RCC 7860 (cell line): ENCODE measurements around the gene TEX2.
A peak's percentile ranks its signal among the peaks of the same experiment; 100 is the strongest.
"Not testable (repeated sequence)": the region's sequence is repeated elsewhere in the genome, so short reads cannot be mapped to it uniquely, and the experiment has no call there.

Experiments
- DNase-seq: peaks from one replicate; pipeline ENCODE4 v3.0.0-alpha.2; 2015; ENCODE audit warnings: low spot score
- FAIRE-seq: peaks from 2 replicates; lab custom pipeline; 2012; peaks lifted over from hg19 to GRCh38; lab: Jason Lieb, UNC

Gene TEX2

DNA sequence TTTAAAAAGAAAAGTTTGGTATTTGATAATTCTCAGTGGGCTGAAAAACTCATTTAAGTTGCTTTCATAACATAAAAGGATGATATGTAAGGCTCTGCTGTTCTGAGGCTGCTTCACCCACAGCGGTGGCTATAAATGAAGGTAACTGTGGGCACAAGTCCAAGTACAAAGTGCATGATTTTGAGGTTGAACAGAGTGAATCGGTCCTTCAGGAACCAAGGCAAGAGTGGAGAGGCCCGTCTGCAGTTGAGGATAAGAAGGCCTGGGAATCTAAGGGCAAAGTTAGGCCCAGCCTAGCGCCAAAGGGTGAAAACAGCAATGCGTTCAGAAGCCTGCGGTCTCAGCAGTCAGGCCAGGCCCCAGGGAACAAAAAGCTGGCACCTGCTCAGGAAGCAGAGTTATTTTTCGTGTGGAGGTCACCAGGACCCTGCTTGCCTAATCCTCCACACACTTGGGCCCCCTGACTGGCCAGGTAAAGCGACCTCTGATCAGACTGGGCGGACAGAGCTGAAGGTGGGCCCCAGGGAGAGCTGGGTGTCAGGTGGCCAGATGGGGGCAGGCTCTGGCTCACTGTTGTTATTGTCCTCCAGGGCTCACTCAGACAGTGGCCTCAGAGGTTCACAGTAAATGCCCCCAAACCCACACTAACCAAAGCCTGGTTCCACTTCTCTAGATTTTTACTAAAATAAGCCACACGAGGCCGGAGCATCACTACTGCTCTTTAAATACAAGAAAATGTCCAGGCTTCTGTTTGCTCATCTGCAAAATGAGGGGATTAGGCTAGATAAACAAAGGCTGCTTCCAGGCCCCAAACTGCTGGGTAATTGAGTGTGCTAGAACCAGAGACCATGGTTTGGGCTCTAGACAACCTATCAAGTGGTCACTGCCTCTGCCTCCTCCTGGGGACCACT is 46.5 kb downstream of the TEX2 start:
- no peak for FAIRE-seq
- DNase-seq = no peak

DNA sequence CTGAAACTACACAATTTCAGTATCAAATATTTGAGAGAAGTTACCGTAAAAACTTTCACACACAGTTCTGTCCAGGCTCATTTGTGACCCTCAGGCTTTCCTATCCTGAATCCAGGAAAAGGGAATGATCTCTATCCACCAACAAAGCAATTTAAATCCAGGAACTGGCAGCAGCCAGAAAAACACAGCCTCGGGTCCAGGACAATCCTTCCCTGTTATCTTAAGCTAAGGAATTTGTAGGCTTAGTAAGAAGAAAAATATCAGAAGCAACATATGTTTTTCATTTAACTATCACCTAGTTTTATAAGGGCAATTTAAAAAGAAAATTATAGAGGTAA is 47.1 kb downstream of the TEX2 start:
- DNase-seq = no peak
- no peak for FAIRE-seq

DNA sequence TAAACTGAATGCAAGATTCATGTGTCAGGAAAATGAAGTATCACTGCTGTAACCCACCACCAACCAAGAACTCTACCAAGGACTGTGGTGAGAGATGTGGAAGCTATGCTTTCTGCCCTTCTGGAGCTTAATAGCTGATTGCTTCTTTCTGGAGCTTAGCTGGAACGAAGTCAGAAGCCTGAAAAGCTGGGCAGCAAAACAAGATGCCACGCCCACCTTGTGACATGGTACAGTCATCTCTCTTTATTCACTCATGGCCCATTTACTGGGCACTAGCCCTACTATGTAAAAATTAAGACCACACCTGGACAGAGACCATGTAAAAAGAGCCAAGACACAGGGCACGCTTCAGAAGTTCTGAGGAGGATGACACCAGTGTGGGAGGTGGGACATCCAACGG is 48.1 kb downstream of the TEX2 start:
- FAIRE-seq (no peak), DNase-seq (no peak)

DNA sequence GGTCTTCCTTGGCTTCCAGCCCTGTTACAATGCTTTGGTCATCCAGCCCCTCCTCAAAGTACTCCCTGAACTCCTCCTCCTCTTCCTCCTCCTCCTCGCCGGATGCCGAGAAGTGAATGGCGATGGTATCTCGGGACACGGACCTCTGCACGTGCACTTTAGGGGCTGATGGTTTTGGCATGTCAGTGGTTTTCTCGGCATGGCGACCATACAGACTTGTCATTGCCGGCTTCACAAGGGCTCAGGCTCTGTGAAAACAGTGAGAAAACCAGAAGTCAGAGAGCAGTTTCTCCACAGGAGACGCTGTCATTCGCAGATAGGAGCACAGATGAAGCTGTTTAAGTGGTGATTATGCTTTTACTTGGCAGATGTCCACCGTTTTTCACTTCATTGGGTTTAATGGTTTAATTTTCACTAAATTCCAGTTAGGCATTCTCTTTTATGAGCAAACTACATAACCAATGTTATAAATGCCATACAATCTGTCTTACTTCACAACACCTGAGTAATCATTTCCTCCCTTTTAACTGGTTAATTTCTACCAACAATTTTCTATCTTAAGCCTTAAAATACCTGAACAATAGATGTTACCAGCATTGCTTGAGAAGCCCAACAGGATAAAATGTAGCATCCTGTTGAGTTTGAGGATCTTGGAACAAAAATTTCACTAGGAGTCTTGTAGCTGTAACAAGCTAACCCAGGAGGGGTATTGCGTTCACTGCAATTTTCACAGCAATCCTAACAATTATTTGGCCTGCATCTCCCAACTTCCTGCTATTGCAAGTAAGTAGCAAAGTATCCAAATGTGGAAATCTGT is 48.9 kb downstream of the TEX2 start:
- peak; percentile 78 for FAIRE-seq
- DNase-seq = peak; percentile 59

DNA sequence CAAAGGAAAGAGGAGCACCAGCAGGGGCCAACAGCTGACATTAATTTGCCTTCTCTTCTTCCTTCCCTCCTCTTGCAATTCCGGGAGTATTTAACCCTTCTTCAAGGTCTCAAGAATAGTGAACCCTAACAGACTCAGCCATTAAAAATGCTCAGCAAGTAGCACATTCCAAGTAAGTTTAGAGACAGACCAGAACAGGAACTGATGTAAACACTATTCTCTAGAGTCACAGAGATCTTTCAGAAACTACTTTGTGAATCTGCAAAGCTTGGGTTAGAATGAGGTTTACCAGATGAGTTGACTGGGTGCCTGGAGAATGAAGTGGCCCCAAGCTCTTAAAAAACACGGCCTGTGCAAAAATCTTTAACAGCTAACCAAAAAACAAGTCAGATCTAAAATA is 50.9 kb downstream of the TEX2 start:
- DNase-seq = no peak

DNA sequence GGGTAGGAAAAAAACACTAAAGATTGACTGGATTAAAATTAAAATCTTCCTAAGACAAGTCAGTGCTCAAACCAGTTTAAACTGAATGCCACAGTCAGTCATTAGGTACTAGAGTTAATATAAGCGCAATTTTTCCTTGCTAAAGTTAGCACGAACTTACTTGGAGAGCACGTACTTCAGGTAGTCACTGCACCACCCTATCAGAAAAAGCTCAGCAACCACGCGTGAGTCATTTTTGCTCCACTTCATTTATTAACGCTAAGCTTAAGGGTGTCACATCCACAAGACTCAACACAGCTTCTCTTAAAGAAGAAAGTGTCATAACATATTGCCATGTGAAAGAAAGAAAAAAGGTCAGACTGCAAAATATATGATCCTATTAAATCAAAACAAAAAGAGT is 53.1 kb downstream of the TEX2 start:
- DNase-seq (peak; percentile 40), FAIRE-seq (peak; percentile 74)

More for the DNA sequence above, 50.9 kb downstream of the TEX2 start:
- FAIRE-seq = no peak

DNA sequence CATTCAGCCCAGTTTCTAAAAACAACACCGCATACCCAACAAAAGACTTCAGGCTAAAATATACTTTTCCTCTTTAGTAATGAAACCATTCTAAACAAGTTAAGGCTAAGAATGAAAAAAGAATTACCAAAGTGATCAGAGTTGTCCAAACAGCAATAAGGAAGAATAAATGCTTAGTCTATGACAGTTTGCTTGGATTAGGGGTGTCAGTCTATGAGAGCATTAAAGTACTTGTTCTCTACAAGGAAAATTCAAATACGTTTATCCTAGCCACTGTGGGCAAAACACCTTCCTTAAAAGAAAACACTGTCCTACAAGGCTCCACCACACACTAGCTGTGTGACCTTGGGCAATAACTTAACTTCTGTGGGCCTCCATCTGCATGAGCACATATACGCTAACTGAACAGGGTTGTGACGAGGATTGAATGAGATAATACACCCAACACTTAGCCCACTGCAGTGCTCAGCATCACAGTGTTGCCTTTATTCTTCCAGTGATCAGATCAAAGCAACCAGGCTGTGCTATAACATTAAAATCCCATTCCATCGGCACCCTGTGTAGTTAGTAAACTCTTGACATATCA is 53.6 kb downstream of the TEX2 start:
- no peak for FAIRE-seq
- no peak for DNase-seq

DNA sequence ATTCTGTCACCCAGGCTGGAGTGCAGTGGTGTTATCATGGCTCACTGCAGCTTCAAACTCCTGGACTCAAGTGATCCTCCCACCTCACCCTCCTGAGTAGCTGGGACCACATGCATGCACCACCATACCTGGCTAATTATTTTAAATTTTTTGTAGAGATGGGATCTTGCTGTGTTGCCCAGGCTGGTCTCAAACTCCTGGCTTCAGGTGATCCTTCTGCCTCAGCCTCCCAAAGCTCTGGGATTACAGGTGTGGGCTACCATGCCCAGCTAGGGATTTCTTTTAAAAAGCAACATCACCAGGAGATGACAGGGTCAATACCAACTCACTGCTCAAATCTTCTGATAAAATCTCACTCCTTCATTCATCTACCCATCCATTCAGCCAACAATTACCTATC is 54.4 kb downstream of the TEX2 start:
- not testable (repeated sequence) for DNase-seq, FAIRE-seq

DNA sequence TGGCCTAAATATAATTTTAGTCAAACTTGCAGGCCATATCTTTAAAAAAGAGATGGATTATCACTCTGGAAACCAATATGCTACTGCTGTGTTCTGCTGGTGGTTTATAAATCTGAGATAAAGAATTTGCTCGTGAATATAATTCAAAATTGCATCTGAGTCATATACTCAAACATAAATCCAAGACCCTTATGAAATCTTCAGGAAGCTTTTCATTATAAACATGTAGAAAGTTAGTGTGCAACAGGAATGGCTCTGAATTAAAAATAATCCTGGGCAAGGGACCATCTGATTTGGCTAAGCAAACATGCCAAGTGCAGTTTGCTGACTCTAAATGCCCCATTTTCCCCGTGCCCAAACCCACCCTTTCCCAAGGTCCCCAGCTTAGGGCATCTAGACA is 57.3 kb downstream of the TEX2 start:
- no peak for FAIRE-seq
- no peak for DNase-seq

DNA sequence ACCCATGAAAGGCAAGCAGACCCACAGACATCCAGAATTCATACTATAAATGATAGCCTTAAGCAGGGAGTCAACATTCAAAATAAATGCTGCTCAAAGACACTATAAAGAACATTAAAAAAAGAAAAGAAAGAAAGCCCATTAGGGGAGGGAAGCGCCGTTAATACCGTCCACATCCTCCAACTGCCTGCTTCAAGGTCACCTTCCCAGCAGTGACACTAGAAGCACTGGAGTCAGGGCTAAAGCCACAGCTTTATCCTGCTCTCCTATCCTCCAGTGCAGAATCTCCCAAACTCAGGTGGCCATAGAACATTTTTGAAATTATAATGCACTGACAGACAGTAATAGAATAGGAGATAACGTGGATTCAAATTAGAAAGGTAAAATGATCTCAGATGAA is 59.4 kb downstream of the TEX2 start:
- DNase-seq (no peak), FAIRE-seq (no peak)

DNA sequence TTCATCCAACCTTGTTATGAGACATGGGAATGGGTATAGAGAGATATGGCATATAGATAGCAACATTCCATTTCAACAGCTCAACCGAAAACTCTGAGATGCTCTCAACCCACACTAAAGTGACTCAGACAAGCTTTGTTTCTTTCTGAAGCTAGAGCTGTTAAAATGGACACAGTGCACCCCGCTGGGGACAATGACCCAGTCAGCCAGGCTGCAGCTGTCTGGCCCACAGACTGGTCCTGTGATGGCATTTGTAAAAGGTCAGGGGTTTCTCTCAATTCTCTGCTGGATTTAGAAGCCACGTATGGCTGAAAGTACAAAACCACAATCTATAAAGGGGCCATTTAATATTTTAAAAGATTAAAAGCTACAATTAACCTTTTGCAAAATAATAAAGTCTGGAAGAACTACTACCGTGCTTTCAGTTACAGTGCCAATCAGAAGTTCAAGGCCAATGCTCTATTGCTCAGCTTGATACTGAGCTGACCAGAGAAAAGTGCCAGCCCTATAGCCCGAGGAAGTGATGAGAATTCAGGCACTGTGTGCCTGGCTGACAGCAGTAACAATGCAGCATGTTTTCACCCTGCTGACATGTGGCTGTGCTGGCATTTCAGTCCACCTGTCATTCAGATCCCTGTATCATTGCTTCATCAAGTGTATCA is 60.2 kb downstream of the TEX2 start:
- DNase-seq (peak; percentile 85), FAIRE-seq (peak; percentile 87)

DNA sequence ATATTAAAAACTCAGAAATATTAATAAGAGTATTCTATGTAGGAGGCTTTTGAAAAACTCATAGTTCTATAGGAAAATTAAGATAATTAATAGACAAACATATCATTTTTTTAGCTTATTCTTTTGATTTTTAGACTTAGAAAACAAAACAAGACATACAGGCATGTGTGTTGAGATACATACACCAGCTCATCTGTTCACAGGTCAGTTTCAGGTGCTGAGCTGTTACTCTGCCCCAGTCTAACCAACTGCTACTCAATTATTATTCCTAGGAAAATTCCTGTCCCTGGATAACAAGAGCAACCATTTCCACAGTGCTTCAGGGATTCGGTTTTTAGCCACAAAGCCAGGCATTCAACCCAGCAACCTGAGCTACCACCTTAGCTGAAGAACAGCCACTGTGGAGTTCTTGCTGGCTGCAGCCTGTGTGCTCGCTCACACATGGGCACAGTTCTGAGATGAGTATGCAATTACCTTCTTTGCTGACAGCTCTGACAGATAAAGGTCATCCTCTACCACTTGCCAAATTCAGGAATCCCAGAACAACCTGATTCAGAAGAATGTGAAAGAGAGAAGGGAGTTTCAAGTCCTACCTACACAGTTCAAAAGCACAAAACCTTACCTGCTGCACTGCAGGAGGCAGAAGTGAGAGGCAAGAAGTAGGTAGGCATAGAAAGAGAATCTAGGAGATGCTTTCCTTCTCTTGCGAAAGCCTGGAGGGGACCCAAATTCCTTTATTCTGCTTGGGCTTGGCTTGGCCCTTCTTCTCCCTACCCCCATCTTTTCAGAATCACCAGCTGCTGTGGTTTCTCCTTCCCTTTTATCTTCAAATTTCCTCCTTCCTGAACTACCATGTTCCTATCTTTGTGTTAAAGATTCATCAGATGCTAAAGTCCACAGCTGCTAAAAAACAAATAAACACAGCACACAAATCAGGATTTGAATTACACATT is 62.7 kb downstream of the TEX2 start:
- no peak for FAIRE-seq
- no peak for DNase-seq

DNA sequence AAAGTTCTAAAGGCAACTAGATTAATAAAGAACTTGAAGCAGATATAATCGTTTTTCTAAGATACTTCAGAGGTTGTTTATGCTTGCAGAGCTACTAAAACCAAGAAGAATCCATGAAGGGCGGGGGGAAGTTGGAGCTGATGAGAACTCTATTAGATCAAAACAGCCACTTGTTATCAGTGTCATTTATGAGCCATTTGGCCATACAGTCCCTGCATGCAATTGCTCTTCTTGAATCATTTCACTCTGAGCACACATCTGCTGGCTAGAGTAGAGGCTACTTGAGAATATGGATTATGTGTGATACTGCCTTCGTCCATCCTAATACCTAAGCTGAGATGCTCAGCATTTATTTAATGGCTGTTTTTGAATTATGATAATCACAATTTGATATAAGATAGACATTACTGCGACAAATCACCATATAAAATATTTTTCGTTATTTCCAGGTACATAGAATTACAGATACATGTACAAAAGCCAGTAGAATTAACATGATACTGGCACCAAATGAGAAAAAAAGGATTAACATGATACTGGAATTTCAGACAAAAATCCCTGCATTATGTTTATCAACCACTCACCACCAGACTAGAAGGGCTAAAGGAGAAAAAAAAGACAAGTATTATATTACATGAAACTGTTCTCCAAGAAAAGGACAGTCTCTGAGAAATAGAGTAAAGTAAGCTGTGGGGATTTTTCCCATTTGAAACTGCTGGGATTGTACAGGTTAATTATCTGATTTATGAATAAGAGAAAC is 64.5 kb downstream of the TEX2 start:
- DNase-seq (no peak), FAIRE-seq (no peak)

DNA sequence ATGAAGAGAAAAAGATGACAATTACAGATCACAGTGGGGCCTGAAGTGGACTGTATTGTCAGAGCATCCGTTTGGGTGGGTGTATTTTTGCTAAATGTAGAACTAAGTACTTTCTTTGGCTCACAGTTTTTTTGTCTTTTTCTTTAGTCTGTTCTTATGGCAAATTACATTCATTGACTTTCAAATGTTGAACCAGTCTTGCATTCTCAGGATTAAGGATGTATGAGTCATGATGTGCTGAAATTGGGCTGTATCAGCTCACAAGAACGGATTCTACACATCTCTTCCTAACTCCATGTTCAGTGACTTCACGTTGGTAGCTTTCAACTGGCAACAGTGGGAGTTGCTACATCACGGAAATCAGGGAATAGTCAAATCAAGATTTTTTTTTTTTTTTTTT is 66.5 kb downstream of the TEX2 start:
- FAIRE-seq (no peak), DNase-seq (peak; percentile 26)

DNA sequence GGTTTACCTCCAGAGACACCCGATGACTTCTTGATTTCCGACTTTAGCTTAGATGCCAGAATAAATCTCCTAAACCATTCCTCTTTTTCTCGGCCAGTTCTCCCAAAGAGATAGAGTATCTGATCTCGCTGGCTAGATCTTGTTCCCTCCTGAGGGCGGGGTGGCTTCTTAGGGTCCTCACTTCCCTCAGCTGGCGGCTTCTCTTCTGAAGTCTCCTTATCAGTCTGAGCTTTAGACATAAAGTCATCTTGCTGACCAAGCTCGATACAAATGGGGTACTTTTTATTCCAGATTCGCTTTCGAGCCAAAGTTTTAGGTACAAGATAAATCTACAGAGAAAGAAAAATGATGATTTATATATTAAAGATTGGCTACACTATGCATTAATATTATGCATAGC is 69.5 kb downstream of the TEX2 start:
- DNase-seq (no peak), FAIRE-seq (no peak)

DNA sequence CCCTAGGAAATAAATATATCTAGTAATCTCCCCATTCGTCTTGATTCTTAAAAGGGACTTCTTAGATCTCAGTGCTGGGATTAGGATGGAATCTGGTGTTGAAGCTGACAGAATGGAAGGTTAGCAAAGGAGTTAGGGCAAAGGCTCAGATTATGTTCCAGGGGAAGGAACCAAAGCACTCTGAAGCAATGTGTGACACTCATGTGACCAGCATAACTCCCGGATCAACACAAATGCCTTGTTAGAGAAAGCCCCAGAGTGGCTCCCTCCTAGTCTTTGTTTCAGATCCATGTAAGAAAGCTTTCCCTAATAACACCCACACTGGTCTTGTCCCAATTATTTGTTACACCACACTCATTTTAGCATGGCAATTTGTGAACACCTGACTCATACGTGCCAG is 70.5 kb downstream of the TEX2 start:
- FAIRE-seq (no peak), DNase-seq (no peak)

DNA sequence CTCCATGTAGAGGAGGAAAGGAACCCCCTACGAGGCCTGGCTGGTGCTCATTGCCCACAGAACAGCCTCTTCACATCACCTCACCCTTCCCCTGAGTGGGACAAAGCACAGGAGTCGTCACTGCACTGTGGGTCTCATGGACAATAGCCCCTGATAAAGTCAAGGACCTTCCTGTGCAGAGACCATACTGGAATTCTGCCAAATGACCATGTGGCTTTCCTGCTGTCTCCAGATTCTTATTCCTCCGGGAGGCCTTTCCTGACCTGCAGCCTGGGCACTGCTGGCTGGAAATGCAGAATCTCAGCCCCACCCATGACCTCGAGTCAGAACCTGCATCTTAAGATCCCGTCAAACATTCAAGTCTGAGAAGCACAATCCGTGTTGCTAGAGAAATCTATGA is 72.6 kb downstream of the TEX2 start:
- DNase-seq = no peak
- FAIRE-seq = no peak

DNA sequence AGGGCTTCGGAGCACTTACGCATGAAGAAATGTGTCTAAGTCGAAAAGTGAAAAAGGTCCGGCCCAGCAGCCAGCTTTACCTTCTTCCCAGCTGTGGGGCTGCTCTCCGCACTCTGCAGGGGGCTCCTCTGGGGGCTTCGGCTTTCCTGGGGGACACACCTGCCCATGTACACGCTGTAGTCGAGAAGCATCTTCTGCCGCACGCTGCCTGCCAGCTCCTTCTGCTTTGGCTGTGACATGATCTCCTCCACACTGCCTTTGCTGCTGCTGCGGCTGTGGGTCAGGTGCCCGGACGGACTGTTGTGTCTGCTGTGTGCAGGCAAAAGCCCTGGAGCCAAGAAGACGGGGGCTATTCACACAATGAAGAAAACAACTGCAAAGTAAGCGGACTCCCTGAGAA is 75.0 kb downstream of the TEX2 start:
- DNase-seq (no peak), FAIRE-seq (no peak)

DNA sequence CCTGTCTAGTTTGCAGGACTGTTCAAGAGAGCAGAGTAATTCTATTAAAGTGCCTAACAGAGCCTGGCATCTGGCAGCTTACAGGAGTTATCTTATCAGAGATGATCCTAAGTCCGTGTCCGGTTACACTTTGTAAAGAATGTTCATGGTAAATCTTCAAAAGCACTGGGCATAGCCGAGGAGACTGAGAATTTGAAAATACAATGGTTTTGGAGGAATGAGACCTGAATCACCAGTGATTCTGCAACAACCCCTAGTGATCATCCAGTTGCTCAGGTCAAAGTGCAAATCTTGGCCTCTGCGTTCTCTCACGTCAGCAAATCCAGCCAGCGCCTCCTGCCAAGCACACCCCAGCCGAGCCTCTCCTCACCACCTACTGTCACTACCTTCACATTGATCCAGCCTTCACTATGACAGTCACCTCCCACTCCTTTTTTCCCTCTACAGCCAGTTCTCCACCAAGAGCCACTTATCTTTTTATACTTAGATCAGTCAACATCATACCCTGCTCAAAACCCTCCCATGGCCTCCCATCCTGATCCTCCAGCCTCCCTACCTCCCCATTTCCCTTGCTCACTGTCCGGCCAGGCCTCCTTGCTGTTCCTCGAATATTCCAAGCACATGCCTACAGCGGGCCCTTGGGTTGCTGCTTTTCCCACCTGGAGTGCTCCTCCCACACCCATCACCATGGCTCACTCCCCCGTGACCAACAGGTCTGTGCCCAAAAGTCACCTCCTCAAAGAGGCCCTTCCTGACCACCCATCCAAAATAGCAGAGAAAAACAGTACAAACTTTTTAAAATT is 75.8 kb downstream of the TEX2 start:
- no peak for DNase-seq
- no peak for FAIRE-seq
